Right ventricle myocardium inferior (tissue), 1 donor: ENCODE data around the gene BLTP1. TPM values are rescaled to one million over a fixed set of nuclear protein-coding genes. Genes with fewer than 3 reads are reported as not detected.

Experiments
- ATAC-seq: fragments of 200-7000 bp; cut with Tn5 transposase; one replicate; pipeline ENCODE4 v1.9.1; 2020; ENCODE audit warnings: mild to moderate bottlenecking, moderate library complexity
- DNase-seq: peaks from one replicate; pipeline ENCODE4 v3.0.0; 2021; ENCODE audit errors: missing footprints
- intact Hi-C: fragments of 100-400 bp; cut with DNase I; formaldehyde crosslinking; loops from one replicate; pipeline ENCODE4 v1.11.0; 2022
- total RNA-seq: library from RNA; stranded (reverse); fragmentation: NEBNext Ultra II Directional; extraction: Animal tissue kit (Norgen Biotek cat#: 25700); gene quantifications from one replicate; pipeline ENCODE4 v1.2.1, GENCODE V29; 2021
- donor health status: DM: no; HTN: yes; CAD: no; lungs with severe emphysema.

Gene BLTP1
- total RNA-seq, 1 donor from 2014 or later: 28.9 TPM

GRCh38 chr4:122163767-122164166, 11.6 kb downstream of the BLTP1 start:
- intact Hi-C loops: no loop called here
- ATAC-seq (no peak), DNase-seq (no peak)

DNA sequence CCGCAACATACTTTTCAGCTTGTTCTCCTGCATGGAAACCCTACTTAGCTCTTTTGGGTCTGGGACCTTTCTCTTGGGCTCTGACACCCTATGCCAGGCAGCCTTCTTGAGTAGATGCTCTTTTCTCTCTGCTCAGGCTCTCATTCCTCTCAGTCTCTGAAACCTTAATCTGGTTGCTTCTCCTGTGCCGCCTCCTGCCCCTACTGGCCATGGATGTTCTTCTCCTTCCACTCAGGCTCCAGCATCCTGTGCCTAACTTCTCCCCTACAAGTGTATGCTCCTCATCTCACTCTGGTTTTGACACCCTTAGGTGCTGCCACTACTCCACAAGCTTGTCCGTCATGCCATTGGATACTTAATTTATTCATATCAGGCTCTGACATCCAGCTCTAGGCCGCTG, 15.2 kb downstream of the BLTP1 start:
- intact Hi-C loops: no loop called here

DNA sequence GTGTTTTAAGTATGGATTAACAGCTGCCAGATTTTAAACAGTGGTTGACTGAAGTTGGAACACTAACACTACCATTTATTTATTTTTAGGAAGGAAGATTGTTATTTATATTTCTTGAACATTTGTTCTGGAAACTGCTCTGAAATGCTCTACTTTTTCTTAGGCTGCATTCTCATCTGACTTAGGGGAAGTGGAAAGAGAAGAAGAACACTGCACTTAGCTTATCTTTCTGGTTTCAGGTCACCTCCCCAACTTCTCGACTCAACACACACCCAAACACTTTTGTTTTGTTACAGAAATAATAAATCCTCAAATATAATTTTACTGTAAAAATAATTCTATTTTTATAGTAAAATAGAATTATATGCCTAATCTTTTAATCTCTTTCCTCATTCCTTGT, 18.6 kb downstream of the BLTP1 start:
- DNase-seq (no peak), ATAC-seq (no peak)
- intact Hi-C loops: no loop called here

More for the DNA sequence above, 15.2 kb downstream of the BLTP1 start:
- no peak for ATAC-seq
- DNase-seq: no peak

- DNase-seq: no peak
- intact Hi-C loops: no loop called here
- ATAC-seq: no peak
Measured at GRCh38 chr4:122171323-122171722, 19.2 kb downstream of the BLTP1 start.

DNA sequence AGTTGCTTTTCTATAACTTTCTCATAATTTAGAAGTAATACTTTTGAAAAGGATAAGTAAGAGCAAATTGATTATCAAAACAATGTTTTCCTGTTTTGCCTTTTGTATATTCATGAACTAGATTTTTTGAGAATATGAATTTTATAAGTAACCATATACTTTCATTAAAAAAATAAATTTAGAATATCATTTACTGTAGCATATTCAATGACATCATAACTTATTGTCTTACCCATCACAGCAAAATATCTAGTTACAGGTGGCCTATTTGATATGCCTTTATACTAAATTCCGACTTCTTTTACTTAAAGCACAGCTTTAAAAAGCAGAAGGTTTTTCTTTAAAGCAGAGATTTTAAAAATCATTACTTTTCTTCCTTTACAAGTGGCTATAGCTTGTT, 20.1 kb downstream of the BLTP1 start:
- intact Hi-C loops: no loop called here
- ATAC-seq: no peak

GRCh38 chr4:122178961-122179360, 26.8 kb downstream of the BLTP1 start:
- DNase-seq: no peak
- no peak for ATAC-seq
- intact Hi-C loops: no loop called here

More for the DNA sequence above, 20.1 kb downstream of the BLTP1 start:
- no peak for DNase-seq

GRCh38 chr4:122195718-122196117, 43.6 kb downstream of the BLTP1 start:
- ATAC-seq (no peak), DNase-seq (no peak)
- intact Hi-C loops: no loop called here

Other genes starting within 250 kb of the BLTP1 start
- 0.14 TPM for gene TRPC3, start 200.3 kb upstream of the BLTP1 start, total RNA-seq
- gene ADAD1, start 226.7 kb downstream of the BLTP1 start, total RNA-seq: not detected